ENCODE results near the gene SNAPC5. TPM values are rescaled to one million over a fixed set of nuclear protein-coding genes. Genes with fewer than 3 reads are reported as not detected.

Gene SNAPC5
- total RNA-seq, 1 experiment from 2014 or later = 38.2 TPM

GRCh38 chr15:66483131-66483566 lies 14.4 kb downstream of the SNAPC5 start:
- Histone ChIP-seq H3K27me3 (ENCODE audit: low read length) (no peaks in the 10 kb centered on the region), H3K9me3 (ENCODE audit: low read length) (no peaks in the 10 kb centered on the region), H3F3A (ENCODE audit: low read length, unreplicated experiment) (no peaks in the 10 kb centered on the region), H3K36me3 (ENCODE audit: low read depth, low read length) (peaks cover 15% of the 10 kb centered on the region), H3K9ac (ENCODE audit: low read length) (no peak overlapping the region), H3K79me2 (ENCODE audit: low read length) (0 out of 2 replicates have a peak, but pooled peaks cover 4% of the 10 kb centered on the region), H4K20me1 (ENCODE audit: low read length) (no peaks in the 10 kb centered on the region), H3K4me2 (ENCODE audit: low read length) (no peak overlapping the region), H3K4me1 (ENCODE audit: insufficient read depth, low read length) (peaks cover 37% of the 10 kb centered on the region), H3K4me3 (ENCODE audit: low read length) (no peak overlapping the region), H3K27ac (ENCODE audit: low read length) (peak overlapping the region; percentile 55), H3K9me2 (replicated peaks; ENCODE audit: low read length) (no peaks in the 10 kb centered on the region), H2AFZ (ENCODE audit: low read length) (no peak overlapping the region)
- BruUV-seq (replicated peaks) = no TSS peak
- intact Hi-C loops (cut with micrococcal nuclease) = no loop called here
- CTCF ChIA-PET = no interaction called here
- DNase-seq (peak; percentile 82), ATAC-seq (peak; percentile 63)
- TF ChIP-seq EZH2phosphoT487 (IDR thresholded peaks at IDR 0.05; ENCODE audit: borderline replicate concordance, low read length) (no peak), CTCF (conservative IDR thresholded peaks at IDR 0.05; ENCODE audit: low read depth, low read length) (no peak), EZH2 (IDR thresholded peaks at IDR 0.05; ENCODE audit: low read length, unreplicated experiment) (no peak)
- POLR2A ChIA-PET (ENCODE audit: unreplicated experiment) = no interaction called here

GRCh38 chr15:66482539-66482938 lies 15.0 kb downstream of the SNAPC5 start:
- no peak for DNase-seq
- Histone ChIP-seq H2AFZ (ENCODE audit: low read length) (no peak overlapping the region), H3K9ac (ENCODE audit: low read length) (no peak overlapping the region), H3K4me1 (ENCODE audit: insufficient read depth, low read length) (peaks cover 37% of the 10 kb centered on the region), H3K9me3 (ENCODE audit: low read length) (no peaks in the 10 kb centered on the region), H3K27me3 (ENCODE audit: low read length) (no peaks in the 10 kb centered on the region), H4K20me1 (ENCODE audit: low read length) (no peaks in the 10 kb centered on the region), H3K27ac (ENCODE audit: low read length) (peak overlapping the region; percentile 55), H3K79me2 (ENCODE audit: low read length) (0 out of 2 replicates have a peak, but pooled peaks cover 4% of the 10 kb centered on the region), H3F3A (ENCODE audit: low read length, unreplicated experiment) (no peaks in the 10 kb centered on the region), H3K36me3 (ENCODE audit: low read depth, low read length) (peaks cover 15% of the 10 kb centered on the region), H3K4me3 (ENCODE audit: low read length) (no peak overlapping the region), H3K9me2 (replicated peaks; ENCODE audit: low read length) (no peaks in the 10 kb centered on the region), H3K4me2 (ENCODE audit: low read length) (0 out of 2 replicates have a peak overlapping the region, but pooled peaks have one; percentile 7)
- TF ChIP-seq EZH2phosphoT487 (IDR thresholded peaks at IDR 0.05; ENCODE audit: borderline replicate concordance, low read length) (no peak), EZH2 (IDR thresholded peaks at IDR 0.05; ENCODE audit: low read length, unreplicated experiment) (no peak), CTCF (conservative IDR thresholded peaks at IDR 0.05; ENCODE audit: low read depth, low read length) (no peak)
- no peak for ATAC-seq
- intact Hi-C loops (cut with micrococcal nuclease) = no loop called here
- CTCF ChIA-PET = no interaction called here
- BruUV-seq (replicated peaks) = no TSS peak
- POLR2A ChIA-PET (ENCODE audit: unreplicated experiment) = no interaction called here

- no peaks in the 10 kb centered on the region for H3F3A ChIP-seq (ENCODE audit: low read length, unreplicated experiment)
- H3K4me3 ChIP-seq (ENCODE audit: low read length) = no peak overlapping the region
- DNase-seq (peak; percentile 84), ATAC-seq (peak; percentile 52)
- TF ChIP-seq EZH2 (IDR thresholded peaks at IDR 0.05; ENCODE audit: low read length, unreplicated experiment) (no peak), EZH2phosphoT487 (IDR thresholded peaks at IDR 0.05; ENCODE audit: borderline replicate concordance, low read length) (no peak), CTCF (conservative IDR thresholded peaks at IDR 0.05; ENCODE audit: low read depth, low read length) (no peak)
- no peaks in the 10 kb centered on the region for H3K27me3 ChIP-seq (ENCODE audit: low read length)
- H3K27ac ChIP-seq (ENCODE audit: low read length) = peak overlapping the region; percentile 38
- peaks cover 37% of the 10 kb centered on the region for H3K4me1 ChIP-seq (ENCODE audit: insufficient read depth, low read length)
- CTCF ChIA-PET = no interaction called here
- POLR2A ChIA-PET (ENCODE audit: unreplicated experiment) = no interaction called here
- no TSS peak for BruUV-seq (replicated peaks)
- H3K36me3 ChIP-seq (ENCODE audit: low read depth, low read length) = peaks cover 15% of the 10 kb centered on the region
- intact Hi-C loops (cut with micrococcal nuclease) = no loop called here
- H4K20me1 ChIP-seq (ENCODE audit: low read length) = no peaks in the 10 kb centered on the region
- H3K9me3 ChIP-seq (ENCODE audit: low read length) = no peaks in the 10 kb centered on the region
- H3K9ac ChIP-seq (ENCODE audit: low read length) = no peak overlapping the region
- no peak overlapping the region for H2AFZ ChIP-seq (ENCODE audit: low read length)
- 0 out of 2 replicates have a peak, but pooled peaks cover 4% of the 10 kb centered on the region for H3K79me2 ChIP-seq (ENCODE audit: low read length)
- no peaks in the 10 kb centered on the region for H3K9me2 ChIP-seq (replicated peaks; ENCODE audit: low read length)
- peak overlapping the region; percentile 18; the same call in 1 of the 2 replicates for H3K4me2 ChIP-seq (ENCODE audit: low read length)
Observed at GRCh38 chr15:66481107-66481856, 16.3 kb downstream of the SNAPC5 start.

All from PC-3 (cell line).